Kidney epithelial cell (primary cell): ENCODE data around the gene MMP23B. TPM values are rescaled to one million over a fixed set of nuclear protein-coding genes. Genes with fewer than 3 reads are reported as not detected.

Source experiments
- DNase-seq: peaks from one replicate; pipeline ENCODE4 v3.0.0-alpha.2; 2010; ENCODE audit warnings: low read depth
- H3K27me3 ChIP-seq: 2 replicates; pipeline ENCODE4 v1.6.0; 2011; ENCODE audit warnings: low read length; ENCODE audit not compliant: control insufficient read depth, insufficient read depth
- H3K36me3 ChIP-seq: 2 replicates; pipeline ENCODE4 v1.5.1; 2011; ENCODE audit warnings: low read length; ENCODE audit not compliant: control insufficient read depth, insufficient read depth
- H3K4me3 ChIP-seq: 2 replicates; pipeline ENCODE4 v1.5.1; 2011; ENCODE audit warnings: low read depth, mild to moderate bottlenecking, control low read depth, low read length
- CTCF ChIP-seq: IDR thresholded peaks from 2 replicates; pipeline ENCODE4 v1.5.1; 2011; ENCODE audit warnings: mild to moderate bottlenecking, moderate library complexity, low read length, control low read depth, inconsistent platforms; ENCODE audit not compliant: insufficient read depth, poor library complexity, severe bottlenecking
- total RNA-seq: library from RNA; depleted of rRNA; stranded (reverse); fragments of >200 nt; gene quantifications from 2 replicates; pipeline ENCODE4 v1.2.3, GENCODE V29; 2015

Gene MMP23B
- total RNA-seq, 1 donor from 2014 or later = 6.5 TPM

- H3K4me3 ChIP-seq = no peak overlapping the region
- TF ChIP-seq CTCF = no peak
- H3K36me3 ChIP-seq = no peaks in the 10 kb centered on the region
- DNase-seq = no peak
- peaks cover 56% of the 10 kb centered on the region for H3K27me3 ChIP-seq
Observed at GRCh38 chr1:1599030-1599934, 32.7 kb upstream of the MMP23B start.

GRCh38 chr1:1599935-1600860, 31.8 kb upstream of the MMP23B start, which contains the start of gene FNDC10:
TSS of gene FNDC10 (minus strand) at chr1:1600135. CDS start at chr1:1600015, 120 bp downstream.
- DNase-seq = no peak
- H3K4me3 ChIP-seq = peak within 1 kb of the TSS; percentile 35
- no peak for TF ChIP-seq CTCF
- H3K27me3 ChIP-seq = peaks cover 58% of the 10 kb centered on the region
- no peaks in the 10 kb centered on the region for H3K36me3 ChIP-seq

- TF ChIP-seq CTCF = no peak
- Histone ChIP-seq H3K27me3 (peaks cover 57% of the 10 kb centered on the region), H3K4me3 (no peak overlapping the region), H3K36me3 (no peaks in the 10 kb centered on the region)
- no peak for DNase-seq
Observed at GRCh38 chr1:1600861-1601563, 31.0 kb upstream of the MMP23B start.

GRCh38 chr1:1601564-1602303, 30.2 kb upstream of the MMP23B start:
- no peak for TF ChIP-seq CTCF
- no peak overlapping the region for H3K4me3 ChIP-seq
- H3K27me3 ChIP-seq = peaks cover 51% of the 10 kb centered on the region
- no peaks in the 10 kb centered on the region for H3K36me3 ChIP-seq
- DNase-seq = no peak
